Testis (tissue), 3 donors: ENCODE measurements around the gene CALHM3. TPM values are rescaled to one million over a fixed set of nuclear protein-coding genes. Genes with fewer than 3 reads are reported as not detected.

Source experiments
- DNase-seq: peaks from one replicate; pipeline ENCODE4 v3.0.0-alpha.2; 2019
- H3K27ac ChIP-seq, 2 donors: fragments of 200-600 bp; sonication (generic); one replicate each; pipeline ENCODE4 v1.5.1; 2019
- H3K27me3 ChIP-seq: fragments of 200-600 bp; sonication (generic); one replicate; pipeline ENCODE4 v1.5.1; 2019
- H3K36me3 ChIP-seq: fragments of 200-600 bp; sonication (generic); one replicate; pipeline ENCODE4 v1.5.1; 2017; ENCODE audit warnings: low read depth; ENCODE audit errors: missing control alignments
- H3K4me1 ChIP-seq: fragments of 200-600 bp; sonication (generic); one replicate; pipeline ENCODE4 v1.5.1; 2019
- H3K4me3 ChIP-seq, 2 donors: fragments of 200-600 bp; sonication (generic); one replicate each; pipeline ENCODE4 v1.5.1; 2017 to 2019
- H3K9me3 ChIP-seq: fragments of 200-600 bp; sonication (generic); one replicate; pipeline ENCODE4 v1.5.1; 2017
- POLR2A ChIP-seq: fragments of 450-650 bp; IDR thresholded peaks from one replicate; pipeline ENCODE4 v1.6.1; 2017; ENCODE audit warnings: antibody characterized with exemption, mild to moderate bottlenecking, moderate library complexity
- WGBS, 2 donors: methylation state at CpG; one replicate each; pipeline ENCODE4 v1.1.5; 2018; 5-methylcytosine and 5-hydroxymethylcytosine counted together
- intact Hi-C: fragments of 100-400 bp; cut with DNase I; formaldehyde crosslinking; loops from one replicate; pipeline ENCODE4 v1.15.1; 2023; ENCODE audit warnings: low total_unique reads
- polyA plus RNA-seq: library from polyadenylated mRNA; stranded (reverse); fragments of 350-450 nt; fragmentation: Illumina TruSeq; extraction: RNeasy Lipid Tissue Mini Kit (QIAGEN cat#74804); gene quantifications from one replicate; pipeline ENCODE4 v1.2.3, GENCODE V29; 2014; ENCODE audit warnings: low read depth, low replicate concordance; ENCODE audit not compliant: insufficient read depth
- total RNA-seq, 2 donors: library from RNA; depleted of rRNA; stranded (reverse); fragments of >200 nt; gene quantifications; one replicate each; pipeline ENCODE4 v1.2.3, GENCODE V29; 2016
- TF ChIP-seq, protein P1 (sequence below), 3 experiments: fragments of 450-650 bp in 2 of 3; fragments of 200-600 bp in 1 of 3; sonication (generic) in 1 of 3; IDR thresholded peaks; one replicate each; pipeline ENCODE4 v1.5.1; 2016 to 2019; ENCODE audit warnings: antibody characterized with exemption in 3 of 3, mild to moderate bottlenecking in 2 of 3, moderate library complexity in 1 of 3

The CALHM3 gene
- total and polyA plus RNA-seq, 3 donors from 2014 or later: 0.39 to 0.93 (median 0.88) TPM

DNA sequence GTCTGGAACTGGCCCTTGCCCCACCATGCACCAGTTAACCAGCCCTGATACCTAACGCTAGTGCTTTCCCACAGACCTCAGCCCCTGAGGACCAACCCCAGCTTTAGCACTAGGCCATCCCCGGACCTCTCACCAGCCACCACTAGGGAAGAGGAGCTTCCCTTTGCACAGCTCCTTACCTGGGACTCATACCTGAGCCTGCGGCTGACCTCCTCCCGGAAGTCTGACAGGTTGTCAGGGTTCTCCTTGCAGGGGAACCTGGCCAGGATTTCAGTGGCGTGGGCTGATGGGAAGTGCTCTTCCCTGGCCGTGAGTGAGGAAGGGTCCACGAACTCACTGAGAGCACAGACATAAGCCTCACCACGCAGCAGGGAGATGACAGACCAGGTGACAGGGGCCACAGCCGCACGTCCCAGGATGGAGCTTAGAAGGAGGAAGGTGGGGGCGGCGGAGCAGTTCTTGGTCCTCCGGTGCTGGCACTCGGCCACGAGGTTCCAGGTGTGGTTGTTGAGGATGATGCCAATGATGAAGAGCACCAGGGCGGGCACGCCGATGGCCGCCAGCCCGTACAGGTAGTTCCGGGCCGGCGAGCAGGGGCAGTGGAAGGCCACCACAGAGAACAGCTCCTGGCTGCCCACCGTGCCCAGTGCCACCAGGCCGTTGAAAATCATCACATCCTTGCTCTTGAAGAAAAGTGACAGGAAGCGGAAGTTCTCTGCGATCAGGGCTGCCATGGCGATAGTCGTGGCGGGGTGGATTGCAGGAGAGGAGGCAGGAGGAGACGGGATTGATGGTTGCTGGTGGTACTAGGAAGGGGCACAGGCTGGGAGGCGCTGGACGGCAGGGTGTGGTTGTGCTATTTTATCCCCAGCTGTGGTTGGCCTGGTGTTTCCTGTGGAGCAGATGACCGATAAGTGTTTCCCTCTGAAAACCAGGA, 29.6 kb downstream of the CALHM3 start:
- Histone ChIP-seq H3K9me3 (no peaks in the 10 kb centered on the region), H3K27me3 (no peaks in the 10 kb centered on the region), H3K4me1 (peaks cover 62% of the 10 kb centered on the region), H3K27ac (peak overlapping the region; percentile 84 to 90), H3K4me3 (no peak overlapping the region), H3K36me3 (no peaks in the 10 kb centered on the region)
- intact Hi-C loops: no loop called here
- 81 to 82% methylated on average over 29 to 34 of the region's 34 CpGs for WGBS, 2 donors
- no peak for DNase-seq
- no peak for TF ChIP-seq POLR2A
- TF ChIP-seq, protein P1, sequence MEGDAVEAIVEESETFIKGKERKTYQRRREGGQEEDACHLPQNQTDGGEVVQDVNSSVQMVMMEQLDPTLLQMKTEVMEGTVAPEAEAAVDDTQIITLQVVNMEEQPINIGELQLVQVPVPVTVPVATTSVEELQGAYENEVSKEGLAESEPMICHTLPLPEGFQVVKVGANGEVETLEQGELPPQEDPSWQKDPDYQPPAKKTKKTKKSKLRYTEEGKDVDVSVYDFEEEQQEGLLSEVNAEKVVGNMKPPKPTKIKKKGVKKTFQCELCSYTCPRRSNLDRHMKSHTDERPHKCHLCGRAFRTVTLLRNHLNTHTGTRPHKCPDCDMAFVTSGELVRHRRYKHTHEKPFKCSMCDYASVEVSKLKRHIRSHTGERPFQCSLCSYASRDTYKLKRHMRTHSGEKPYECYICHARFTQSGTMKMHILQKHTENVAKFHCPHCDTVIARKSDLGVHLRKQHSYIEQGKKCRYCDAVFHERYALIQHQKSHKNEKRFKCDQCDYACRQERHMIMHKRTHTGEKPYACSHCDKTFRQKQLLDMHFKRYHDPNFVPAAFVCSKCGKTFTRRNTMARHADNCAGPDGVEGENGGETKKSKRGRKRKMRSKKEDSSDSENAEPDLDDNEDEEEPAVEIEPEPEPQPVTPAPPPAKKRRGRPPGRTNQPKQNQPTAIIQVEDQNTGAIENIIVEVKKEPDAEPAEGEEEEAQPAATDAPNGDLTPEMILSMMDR (IDR thresholded peaks at IDR 0.05): no peak

DNA sequence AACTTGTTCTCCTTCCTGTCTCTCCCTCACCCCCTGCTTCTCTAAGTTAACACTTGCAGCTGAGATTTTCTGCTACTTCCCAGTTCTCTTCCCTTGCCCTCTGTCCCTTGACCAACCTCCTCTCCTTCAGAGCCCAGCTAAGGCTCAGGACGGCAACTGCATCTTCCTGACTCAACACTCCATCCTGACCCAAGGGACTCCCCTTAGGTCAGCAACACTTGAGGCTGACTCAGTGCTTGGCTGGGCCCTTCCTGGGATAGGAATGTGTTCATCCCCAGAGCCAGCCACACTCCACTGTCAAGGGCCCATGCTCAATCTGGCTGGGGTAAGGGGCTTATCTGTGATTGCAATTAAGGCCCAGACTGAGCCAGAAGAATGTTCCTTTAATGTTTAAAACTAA, 30.3 kb downstream of the CALHM3 start:
- Histone ChIP-seq H3K36me3 (no peaks in the 10 kb centered on the region), H3K4me3 (no peak overlapping the region), H3K27ac (peak overlapping the region; percentile 5 to 90), H3K9me3 (no peaks in the 10 kb centered on the region), H3K27me3 (no peaks in the 10 kb centered on the region), H3K4me1 (peaks cover 62% of the 10 kb centered on the region)
- WGBS, 2 donors: 13 to 17% methylated on average over 1 of the region's 1 CpG
- intact Hi-C loops: no loop called here
- TF ChIP-seq, protein P1 (IDR thresholded peaks at IDR 0.05): no peak
- TF ChIP-seq POLR2A: no peak
- peak; percentile 68 for DNase-seq

DNA sequence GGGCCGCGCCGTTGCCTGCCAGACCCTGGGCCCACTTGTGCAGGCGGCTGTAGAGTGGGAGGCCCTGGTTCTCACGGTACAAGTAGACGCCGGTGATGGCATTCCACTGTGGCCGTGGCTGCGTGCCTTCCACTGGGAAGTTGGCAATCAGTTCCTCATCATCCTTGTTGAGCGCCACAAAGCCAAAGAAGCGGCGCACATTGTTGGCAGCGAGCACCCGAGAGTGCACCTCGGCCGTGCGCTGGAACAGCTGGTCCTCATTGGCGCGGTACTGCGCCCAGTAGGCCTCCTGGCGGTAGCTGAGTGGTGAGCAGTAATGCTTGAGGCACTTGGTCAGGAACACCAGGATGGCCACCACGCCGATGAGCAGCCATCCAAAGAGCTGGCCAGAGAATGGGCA, 31.9 kb downstream of the CALHM3 start:
- H3K4me3 ChIP-seq: no peak overlapping the region
- no peaks in the 10 kb centered on the region for H3K36me3 ChIP-seq
- 91 to 95% methylated on average over 5 to 23 of the region's 23 CpGs for WGBS, 2 donors
- TF ChIP-seq POLR2A: no peak
- TF ChIP-seq, protein P1 (IDR thresholded peaks at IDR 0.05): no peak
- H3K9me3 ChIP-seq: no peaks in the 10 kb centered on the region
- intact Hi-C loops: no loop called here
- H3K27me3 ChIP-seq: no peaks in the 10 kb centered on the region
- peak overlapping the region; percentile 70 to 90 for H3K27ac ChIP-seq
- no peak for DNase-seq
- H3K4me1 ChIP-seq: peaks cover 63% of the 10 kb centered on the region

DNA sequence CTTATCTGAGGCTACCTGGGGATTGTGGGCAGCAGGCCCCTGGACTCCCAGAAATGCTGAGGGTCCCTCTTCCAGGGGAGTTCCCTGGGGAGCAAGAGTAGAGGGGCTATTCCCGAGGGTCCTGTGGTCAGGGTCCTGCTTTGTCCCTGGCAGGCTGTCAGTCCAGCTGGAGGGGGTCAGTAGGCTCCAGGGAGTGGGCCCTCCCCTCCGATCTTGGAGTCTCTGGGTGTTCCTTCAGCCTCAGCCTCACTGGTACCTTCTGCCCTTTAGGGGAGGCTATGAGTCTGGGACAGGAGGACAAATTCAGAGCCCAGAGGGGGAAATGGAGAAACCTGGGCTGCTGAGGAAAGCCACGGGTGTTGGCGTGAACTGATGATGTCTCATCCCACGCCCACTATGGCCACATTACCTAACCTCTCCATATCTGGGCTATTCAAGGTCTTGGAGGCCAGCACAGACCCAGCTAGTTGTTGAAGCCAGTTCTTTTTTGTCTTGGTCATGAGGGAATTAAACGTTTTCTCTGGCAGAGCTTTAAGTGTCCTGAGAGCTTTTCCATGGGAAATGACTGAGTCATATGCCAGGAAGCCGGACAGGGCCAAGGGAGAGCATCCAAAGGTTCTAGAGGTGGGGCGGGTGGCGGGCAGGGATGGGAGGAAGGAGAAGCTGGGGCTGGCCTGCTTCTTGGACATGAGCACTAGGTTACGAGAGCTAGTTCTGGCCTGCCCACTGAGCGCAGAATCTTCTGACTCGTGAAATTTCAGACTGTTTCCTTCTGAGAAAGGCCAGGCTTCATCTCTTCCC, 33.1 kb downstream of the CALHM3 start:
- no peaks in the 10 kb centered on the region for H3K27me3 ChIP-seq
- H3K36me3 ChIP-seq: no peaks in the 10 kb centered on the region
- H3K9me3 ChIP-seq: no peaks in the 10 kb centered on the region
- peak; percentile 79 for DNase-seq
- no peak for TF ChIP-seq POLR2A
- TF ChIP-seq, protein P1 (IDR thresholded peaks at IDR 0.05): no peak
- no peak overlapping the region for H3K4me3 ChIP-seq
- H3K27ac ChIP-seq: peak overlapping the region; percentile 70 to 83
- WGBS, 2 donors: 31 to 44% methylated on average over 11 to 12 of the region's 12 CpGs
- H3K4me1 ChIP-seq: peaks cover 75% of the 10 kb centered on the region
- intact Hi-C loops: no loop called here
